Liver (tissue), 9 donors: ENCODE results near the gene PCP2. TPM values are rescaled to one million over a fixed set of nuclear protein-coding genes. Genes with fewer than 3 reads are reported as not detected.

Experiments used
- DNase-seq: peaks from one replicate; pipeline ENCODE4 v3.0.0-alpha.2; 2017; ENCODE audit warnings: low spot score
- H3K27ac ChIP-seq, 2 donors: one replicate each; pipeline ENCODE4 v1.7.0; 2013; ENCODE audit warnings: inconsistent platforms in 2 of 2, low read length in 2 of 2, control low read depth in 1 of 2, low read depth in 1 of 2, mild to moderate bottlenecking in 1 of 2
- H3K27me3 ChIP-seq, 4 donors: one replicate each; pipeline versions ENCODE4 v1.6.1 to v1.7.0; 2013; ENCODE audit warnings: low read length in 3 of 4, inconsistent platforms in 1 of 4, mild to moderate bottlenecking in 1 of 4, moderate library complexity in 1 of 4; ENCODE audit not compliant: control insufficient read depth in 4 of 4, insufficient read depth in 4 of 4
- H3K36me3 ChIP-seq, 4 donors: one replicate each; pipeline versions ENCODE4 v1.6.1 to v1.7.0; 2013; ENCODE audit warnings: low read length in 3 of 4, mild to moderate bottlenecking in 3 of 4, low read depth in 1 of 4, moderate library complexity in 1 of 4; ENCODE audit not compliant: control insufficient read depth in 4 of 4, insufficient read depth in 3 of 4
- H3K4me1 ChIP-seq, 4 donors: one replicate each; pipeline versions ENCODE4 v1.6.1 to v1.7.0; 2013; ENCODE audit warnings: low read length in 3 of 4, mild to moderate bottlenecking in 3 of 4, moderate library complexity in 1 of 4; ENCODE audit not compliant: control insufficient read depth in 4 of 4, insufficient read depth in 4 of 4
- H3K4me3 ChIP-seq, 3 donors: one replicate each; pipeline versions ENCODE4 v1.6.1 to v1.7.0; 2013; ENCODE audit warnings: low read length in 3 of 3, control low read depth in 1 of 3, low read depth in 1 of 3, mild to moderate bottlenecking in 1 of 3
- H3K9ac ChIP-seq, 2 donors: one replicate each; pipeline ENCODE4 v1.7.0; 2013; ENCODE audit warnings: low read length in 2 of 2, mild to moderate bottlenecking in 2 of 2, moderate library complexity in 2 of 2, control low read depth in 1 of 2, low read depth in 1 of 2
- H3K9me3 ChIP-seq, 4 donors: one replicate each; pipeline versions ENCODE4 v1.6.1 to v1.7.0; 2013; ENCODE audit warnings: low read length in 3 of 4; ENCODE audit not compliant: control insufficient read depth in 4 of 4
- ATF3 ChIP-seq: IDR thresholded peaks from 2 replicates; pipeline ENCODE4 v1.6.1; 2016; ENCODE audit warnings: antibody characterized with exemption
- CTCF ChIP-seq: fragments of 150-350 bp; IDR thresholded peaks from 2 replicates; pipeline ENCODE4 v1.5.1; 2017; ENCODE audit warnings: improper control_type of control experiment, low read depth, low read length; ENCODE audit not compliant: missing input control
- EGR1 ChIP-seq, 2 donors: IDR thresholded peaks; 2 replicates each; pipeline ENCODE4 v1.6.1; 2016 to 2018; ENCODE audit warnings: antibody characterized with exemption in 2 of 2, low read depth in 2 of 2
- FOXA1 ChIP-seq: IDR thresholded peaks from 2 replicates; pipeline ENCODE4 v1.6.1; 2016; ENCODE audit warnings: antibody characterized with exemption
- FOXA2 ChIP-seq: IDR thresholded peaks from 2 replicates; pipeline ENCODE4 v1.6.1; 2016; ENCODE audit warnings: antibody characterized with exemption
- HNF4A ChIP-seq, 2 donors: conservative IDR thresholded peaks; 2 replicates each; pipeline ENCODE4 v1.6.1; 2016; ENCODE audit warnings: antibody characterized with exemption in 2 of 2, mild to moderate bottlenecking in 2 of 2
- HNF4G ChIP-seq: IDR thresholded peaks from 2 replicates; pipeline ENCODE4 v1.6.1; 2016; ENCODE audit warnings: antibody characterized with exemption
- JUND ChIP-seq, 2 donors: IDR thresholded peaks; 2 replicates each; pipeline ENCODE4 v1.6.1; 2016; ENCODE audit warnings: antibody characterized with exemption in 2 of 2
- MAX ChIP-seq: IDR thresholded peaks from 2 replicates; pipeline ENCODE4 v1.6.1; 2016; ENCODE audit warnings: antibody characterized with exemption
- NR2F2 ChIP-seq: IDR thresholded peaks from 2 replicates; pipeline ENCODE4 v1.6.1; 2016; ENCODE audit warnings: antibody characterized with exemption
- RAD21 ChIP-seq, 2 donors: IDR thresholded peaks; 2 replicates each; pipeline ENCODE4 v1.6.1; 2016; ENCODE audit warnings: antibody characterized with exemption in 2 of 2, mild to moderate bottlenecking in 2 of 2
- REST ChIP-seq: IDR thresholded peaks from 2 replicates; pipeline ENCODE4 v1.6.1; 2016; ENCODE audit warnings: antibody characterized with exemption, mild to moderate bottlenecking
- RXRA ChIP-seq, 2 donors: IDR thresholded peaks; 2 replicates each; pipeline ENCODE4 v1.6.1; 2017 to 2018; ENCODE audit warnings: antibody characterized with exemption in 2 of 2, mild to moderate bottlenecking in 1 of 2
- SP1 ChIP-seq: IDR thresholded peaks from 2 replicates; pipeline ENCODE4 v1.6.1; 2018; ENCODE audit warnings: antibody characterized with exemption, mild to moderate bottlenecking
- TAF1 ChIP-seq: conservative IDR thresholded peaks from 2 replicates; pipeline ENCODE4 v1.6.1; 2016; ENCODE audit warnings: antibody characterized with exemption, mild to moderate bottlenecking
- YY1 ChIP-seq: IDR thresholded peaks from 2 replicates; pipeline ENCODE4 v1.6.1; 2016; ENCODE audit warnings: antibody characterized with exemption, mild to moderate bottlenecking
- ZBTB33 ChIP-seq: IDR thresholded peaks from 2 replicates; pipeline ENCODE4 v1.6.1; 2016; ENCODE audit warnings: antibody characterized with exemption
- WGBS: extraction: QIAGEN DNeasy Blood & Tissue Kit; methylation state at CpG from one replicate; pipeline ENCODE4 v1.1.7; 2013; 5-methylcytosine and 5-hydroxymethylcytosine counted together
- polyA plus RNA-seq, 2 donors: library from polyadenylated mRNA; stranded (reverse) in 1 of 2; unstranded in 1 of 2; fragments of 200-250 nt in 1 of 2; fragments of >200 nt in 1 of 2; fragmentation: Nextera tagmentation in 1 of 2; extraction: Ambion mirVana in 1 of 2; gene quantifications; one replicate each; pipeline versions ENCODE4 v1.2.1 to v1.2.3, GENCODE V29; 2013 to 2015
- total RNA-seq, 2 donors: library from RNA; depleted of rRNA; stranded (reverse); fragments of >200 nt; gene quantifications; one replicate each; pipeline ENCODE4 v1.2.3, GENCODE V29; 2014
- donor health status: healthy.
- donor health status: healthy.
- donor health status: healthy.
- donor health status: healthy.
- donor health status: healthy.

The PCP2 gene
- total and polyA plus RNA-seq, 4 donors: 0.08 to 0.25 TPM; not detected in 2

- no peak for TF ChIP-seq ATF3
- no peak for TF ChIP-seq FOXA1
- no peak for TF ChIP-seq JUND (IDR thresholded peaks at IDR 0.05)
- no peak for TF ChIP-seq YY1
- no peak for TF ChIP-seq TAF1
- no peak for TF ChIP-seq RXRA (IDR thresholded peaks at IDR 0.05)
Observed at GRCh38 chr19:7657131-7657751, 23.7 kb upstream of the PCP2 start (continued).

GRCh38 chr19:7655581-7655980 lies 22.1 kb upstream of the PCP2 start:
- H3K27me3 ChIP-seq: no peaks in the 10 kb centered on the region
- H3K4me1 ChIP-seq: peaks cover 0 to 5% (median 3%) of the 10 kb centered on the region in 4 donors
- WGBS: 79% methylated on average over 8 of the region's 8 CpGs

More at GRCh38 chr19:7655581-7655980, 22.1 kb upstream of the PCP2 start:
- TF ChIP-seq SP1 (no peak), TAF1 (no peak), HNF4G (no peak), YY1 (no peak), HNF4A (conservative IDR thresholded peaks at IDR 0.05) (no peak), JUND (IDR thresholded peaks at IDR 0.05) (no peak), EGR1 (IDR thresholded peaks at IDR 0.05; ENCODE audit: low read depth in 2 of 2) (no peak), ATF3 (no peak), NR2F2 (no peak), MAX (no peak), RXRA (IDR thresholded peaks at IDR 0.05) (no peak), FOXA2 (no peak), CTCF (no peak), REST (no peak), RAD21 (IDR thresholded peaks at IDR 0.05) (no peak), ZBTB33 (no peak)
- H3K9ac ChIP-seq: no peak overlapping the region
- H3K27ac ChIP-seq: no peak overlapping the region
- H3K4me3 ChIP-seq: no peak overlapping the region
- H3K9me3 ChIP-seq: no peaks in the 10 kb centered on the region
- H3K36me3 ChIP-seq: no peaks in the 10 kb centered on the region
- no peak for DNase-seq
